K562 (cell line): Measurements from ENCODE around the gene SLC6A1. TPM values are rescaled to one million over a fixed set of nuclear protein-coding genes. Genes with fewer than 3 reads are reported as not detected.

Experiments used
- CBX3 ChIP-seq, 2 experiments: IDR thresholded peaks; 1 replicate in 1 of 2; 2 replicates in 1 of 2; pipeline ENCODE4 v1.6.1; 2012; ENCODE audit warnings: inconsistent platforms in 2 of 2, low read length in 2 of 2, borderline replicate concordance in 1 of 2, control low read depth in 1 of 2
- polyA plus RNA-seq, 8 experiments: library from polyadenylated mRNA; depleted of rRNA in 4 of 8; stranded (reverse) in 5 of 8; unstranded in 3 of 8; fragments of >200 nt; fragmentation: Nextera tagmentation in 2 of 8; fragmentation: Illumina TruSeq in 1 of 8; extraction: Ambion mirVana in 2 of 8; extraction: Trizol in 1 of 8; gene quantifications; 2 replicates each; pipeline versions ENCODE4 v1.2.1 to v1.2.3, GENCODE V29; 2011 to 2014; ENCODE audit warnings: inconsistent platforms in 1 of 8, missing spikeins in 1 of 8
- total RNA-seq, 7 experiments: library from RNA; depleted of rRNA in 6 of 7; stranded (reverse); fragments of >200 nt in 6 of 7; fragmentation: Illumina TruSeq in 2 of 7; extraction: Trizol in 2 of 7; gene quantifications; 2 replicates each; pipeline versions ENCODE4 v1.2.1 to v1.2.3, GENCODE V29; 2011 to 2021; ENCODE audit warnings: low replicate concordance in 1 of 7

The SLC6A1 gene
- total and polyA plus RNA-seq, 9 of the 15 experiments (the other 6 are each of a cell fraction or from before 2014, with no cell fraction given) = not detected

- TF ChIP-seq CBX3 (IDR thresholded peaks at IDR 0.05; ENCODE audit: borderline replicate concordance in 1 of 2, low read length in 2 of 2) = no peak
These were observed 96.3 kb downstream of the SLC6A1 start (continued) for GRCh38 chr3:11088831-11089230.

Other genes starting within 250 kb of the SLC6A1 start
- gene SLC6A11, start 176.5 kb upstream of the SLC6A1 start, total RNA-seq (2014; rRNA removed) = not detected in 2 replicates
- not detected in 2 replicates for gene SLC6A11, start 176.5 kb upstream of the SLC6A1 start, total RNA-seq (2014; rRNA removed; fragmentation: Illumina TruSeq; extraction: Trizol)
- gene SLC6A11, start 176.5 kb upstream of the SLC6A1 start, total RNA-seq (2015; rRNA removed; fragmentation: Illumina TruSeq; extraction: Trizol) = not detected in 2 replicates
- not detected in 2 replicates for gene SLC6A11, start 176.5 kb upstream of the SLC6A1 start, total RNA-seq (2021)
- not detected in 2 replicates for gene SLC6A11, start 176.5 kb upstream of the SLC6A1 start, polyA plus RNA-seq (2011; rRNA removed)
- not detected in 2 replicates for gene SLC6A11, start 176.5 kb upstream of the SLC6A1 start, polyA plus RNA-seq (2014; fragmentation: Illumina TruSeq; extraction: Trizol)
- gene SLC6A11, start 176.5 kb upstream of the SLC6A1 start, polyA plus RNA-seq (2014; fragmentation: Nextera tagmentation; extraction: Ambion mirVana) = under 1 TPM in 1 of 2 experiments, not detected in 1; 0.04 TPM
- not detected in 2 replicates for gene SLC6A11, start 176.5 kb upstream of the SLC6A1 start, polyA plus RNA-seq (2014; rRNA removed)
- 0.04 and 0.05 TPM in 2 replicates for gene HRH1, start 161.7 kb downstream of the SLC6A1 start, total RNA-seq (2014; rRNA removed)
- gene HRH1, start 161.7 kb downstream of the SLC6A1 start, total RNA-seq (2014; rRNA removed; fragmentation: Illumina TruSeq; extraction: Trizol) = 0.15 TPM in 1 of 2 replicates, not detected in the other
- gene HRH1, start 161.7 kb downstream of the SLC6A1 start, total RNA-seq (2015; rRNA removed; fragmentation: Illumina TruSeq; extraction: Trizol) = 0.07 and 0.19 TPM in 2 replicates
- gene HRH1, start 161.7 kb downstream of the SLC6A1 start, total RNA-seq (2021) = 0.04 TPM in 1 of 2 replicates, not detected in the other
- gene HRH1, start 161.7 kb downstream of the SLC6A1 start, polyA plus RNA-seq (2011; rRNA removed) = 0.07 TPM in 1 of 2 replicates, not detected in the other
- 0.04 TPM in 1 of 2 replicates, not detected in the other for gene HRH1, start 161.7 kb downstream of the SLC6A1 start, polyA plus RNA-seq (2014; fragmentation: Illumina TruSeq; extraction: Trizol)
- under 1 TPM; 0.03 to 0.13 TPM for gene HRH1, start 161.7 kb downstream of the SLC6A1 start, polyA plus RNA-seq (2014; fragmentation: Nextera tagmentation; extraction: Ambion mirVana)
- gene HRH1, start 161.7 kb downstream of the SLC6A1 start, polyA plus RNA-seq (2014; rRNA removed) = 0.16 TPM in 1 of 2 replicates, not detected in the other